Left kidney (tissue), 1 donor: ENCODE data around the gene SKIC8. TPM values are rescaled to one million over a fixed set of nuclear protein-coding genes. Genes with fewer than 3 reads are reported as not detected.

Experiments
- polyA plus RNA-seq: library from polyadenylated mRNA; unstranded; fragments of 120-200 nt; gene quantifications from one replicate; pipeline ENCODE4 v1.2.1, GENCODE V29; 2013; ENCODE audit not compliant: insufficient read length

Gene SKIC8
- polyA plus RNA-seq, 1 donor = 131 TPM

Other genes starting within 250 kb of the SKIC8 start
- 30.8 TPM for gene TBC1D2B, start 221.9 kb downstream of the SKIC8 start, polyA plus RNA-seq
- gene SH2D7, start 207.0 kb downstream of the SKIC8 start, polyA plus RNA-seq = 0.98 TPM
- 35.2 TPM for gene CIB2, start 168.2 kb downstream of the SKIC8 start, polyA plus RNA-seq
- gene IDH3A, start 150.2 kb downstream of the SKIC8 start, polyA plus RNA-seq = 62.4 TPM
- gene ACSBG1, start 65.0 kb downstream of the SKIC8 start, polyA plus RNA-seq = 1.4 TPM
- 37.6 TPM for gene DNAJA4, start 35.0 kb downstream of the SKIC8 start, polyA plus RNA-seq
- gene CRABP1, start 40.7 kb upstream of the SKIC8 start, polyA plus RNA-seq = 32.3 TPM
- 86.9 TPM for gene IREB2, start 138.6 kb upstream of the SKIC8 start, polyA plus RNA-seq
- 10.3 TPM for gene HYKK, start 208.0 kb upstream of the SKIC8 start, polyA plus RNA-seq
- 268 TPM for gene PSMA4, start 240.8 kb upstream of the SKIC8 start, polyA plus RNA-seq